ENCODE data around the gene LSM4. TPM values are rescaled to one million over a fixed set of nuclear protein-coding genes. Genes with fewer than 3 reads are reported as not detected.

The LSM4 gene
- total and polyA plus RNA-seq, 2 of the 13 experiments (the other 11 are each of a cell fraction or from before 2014, with no cell fraction given): 65.8 to 166 TPM

DNA sequence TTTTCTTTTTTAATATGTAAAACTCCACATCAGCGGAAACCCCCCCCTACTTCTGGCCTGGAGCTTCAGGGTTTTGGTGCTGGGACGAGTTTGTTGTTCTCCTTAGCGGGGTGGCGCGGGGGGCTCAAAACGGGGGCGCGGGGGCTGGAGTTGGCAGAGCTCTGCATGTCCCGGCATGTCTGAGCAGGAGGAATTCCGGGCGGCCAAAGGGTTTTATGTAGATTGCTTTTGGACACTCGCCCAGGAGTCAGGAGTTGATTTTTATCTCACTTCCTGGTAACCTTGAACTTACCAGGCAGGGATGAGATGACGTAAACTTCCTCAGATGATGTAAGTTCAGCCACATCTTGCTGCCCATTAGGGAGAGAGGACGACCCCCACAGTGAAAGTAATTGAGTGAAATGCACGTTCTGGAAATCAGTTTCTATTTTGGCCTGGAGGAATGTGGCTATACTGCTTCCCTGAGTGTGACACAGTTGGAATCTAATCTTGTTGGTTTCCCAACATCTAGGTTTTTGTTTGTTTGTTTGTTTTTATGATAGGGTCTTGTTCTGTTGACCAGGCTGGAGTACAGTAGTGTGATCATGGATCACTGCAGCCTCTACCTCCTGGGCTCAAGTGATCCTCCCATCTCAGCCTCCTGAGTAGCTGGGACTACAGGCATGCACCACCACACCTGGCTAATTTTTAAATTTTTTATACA is 42.1 kb upstream of the LSM4 start:
- no peak overlapping the region for H3K4me3 ChIP-seq (replicated peaks in 1 of 3; ENCODE audit: insufficient read depth in 1 of 3, low read depth in 2 of 3, low read length in 3 of 3)
- in situ Hi-C loops (cut with HindIII; ENCODE audit: extremely low pct_ligation_motif_present, low pct_unique_long_range_greater_than_20kb) (no loop called here), intact Hi-C loops (cut with micrococcal nuclease; ENCODE audit: unreplicated experiment) (no loop called here)
- CTCF ChIA-PET (ENCODE audit: low intra/inter-chr PET ratio, low total read pairs): no interaction called here
- H3K4me2 ChIP-seq (ENCODE audit: low read depth, low read length): peak overlapping the region; percentile 40
- no peaks in the 10 kb centered on the region for H4K20me1 ChIP-seq (ENCODE audit: insufficient read depth, low read length)
- DNase-seq (ENCODE audit: low spot score) (peak; percentile 97), FAIRE-seq (peak; percentile 89), ATAC-seq (peak; percentile 67)
- H3K36me3 ChIP-seq (replicated peaks in 1 of 2; ENCODE audit: control insufficient read depth in 1 of 2, insufficient read depth in 2 of 2, low read length in 2 of 2): peaks cover 8 to 34% of the 10 kb centered on the region in 2 experiments
- no peak overlapping the region for H2AFZ ChIP-seq (ENCODE audit: low read length)
- POLR2A ChIA-PET: interaction anchor here (0.5 to 17.4 kb wide), 16 partner anchors 9 to 367 kb away, joined by 3 to 514 read pairs (median 4); partner anchors contain the start of genes GDF15, JUND, MPV17L2 and SSBP4
- peaks cover 5% of the 10 kb centered on the region for H3K79me2 ChIP-seq (ENCODE audit: insufficient read depth, low read length)
- WGBS (ENCODE audit: low lambda C conversion rate): 4% methylated on average over 15 of the region's 15 CpGs
- TSS peak; percentile 62 for BruUV-seq (replicated peaks)
- H3K27ac ChIP-seq (ENCODE audit: extremely low read length, insufficient read depth, low read length): peak overlapping the region; percentile 90
- H3K9me3 ChIP-seq (ENCODE audit: low read length): no peaks in the 10 kb centered on the region
- H3K27me3 ChIP-seq (ENCODE audit: control insufficient read depth in 1 of 2, insufficient read depth in 2 of 2, low read length in 2 of 2): no peaks in the 10 kb centered on the region
- peak overlapping the region; percentile 75 for H3K9ac ChIP-seq (ENCODE audit: insufficient read depth, low read depth, low read length)
- peaks cover 77% of the 10 kb centered on the region for H3K4me1 ChIP-seq (ENCODE audit: insufficient read depth, low read length)
- TF ChIP-seq ZNF609 (CRISPR knock-in tag; IDR thresholded peaks at IDR 0.05; ENCODE audit: borderline replicate concordance): peak; percentile 79; the same call in 1 of the 2 replicates
- no peak for TF ChIP-seq CCAR2 (optimal IDR thresholded peaks at IDR 0.05; ENCODE audit: low read depth, low read length)
- no peak for TF ChIP-seq ZNF282 (IDR thresholded peaks at IDR 0.05; ENCODE audit: partially characterized antibody)
- TF ChIP-seq RORA (CRISPR knock-in tag; IDR thresholded peaks at IDR 0.05): 0 out of 2 replicates have a peak, but pooled peaks have one; percentile 47
- peak; percentile 91 for TF ChIP-seq JUN (CRISPR knock-in tag; IDR thresholded peaks at IDR 0.05)
- TF ChIP-seq FIP1L1 (IDR thresholded peaks at IDR 0.05; ENCODE audit: borderline replicate concordance, insufficient read depth, low read depth, low read length): no peak
- TF ChIP-seq ZNF318 (CRISPR knock-in tag; IDR thresholded peaks at IDR 0.05): no peak
- TF ChIP-seq RBM22 (optimal IDR thresholded peaks at IDR 0.05; ENCODE audit: low read length): peak; percentile 42
- TF ChIP-seq THAP7 (CRISPR knock-in tag; IDR thresholded peaks at IDR 0.05): no peak
